HEK293 (cell line): ENCODE measurements around the gene RNF11.

ENCODE experiments used
- CTCF ChIA-PET: fragments of 350-600 bp; formaldehyde crosslinking; extraction: SDS; loops from one replicate; lab custom pipeline; 2021; ENCODE audit warnings: antibody characterized with exemption; lab: Yijun Ruan, JAX
- POLR2A ChIA-PET: fragments of 300-600 bp; formaldehyde crosslinking; extraction: SDS; loops from one replicate; lab custom pipeline; 2020; ENCODE audit warnings: antibody characterized with exemption, inconsistent platforms; lab: Yijun Ruan, JAX
- H3K27ac ChIP-seq: fragments of 200-500 bp; sonication (Bioruptor generic); 2 replicates; pipeline ENCODE4 v1.5.1; 2014; ENCODE audit warnings: low read depth, low read length, control low read depth, inconsistent platforms; ENCODE audit errors: extremely low read depth
- H3K36me3 ChIP-seq, 2 experiments: fragments of 200-500 bp in 1 of 2; sonication (Bioruptor generic) in 1 of 2; 1 replicate in 1 of 2; 2 replicates in 1 of 2; pipeline ENCODE4 v1.5.1; 2014 to 2017; ENCODE audit warnings: inconsistent platforms in 2 of 2, low read length in 2 of 2; ENCODE audit not compliant: control insufficient read depth in 2 of 2, insufficient read depth in 1 of 2
- H3K4me1 ChIP-seq: fragments of 200-500 bp; sonication (Bioruptor generic); 2 replicates; pipeline ENCODE4 v1.5.1; 2014; ENCODE audit warnings: mild to moderate bottlenecking, low read length, inconsistent platforms; ENCODE audit not compliant: control insufficient read depth, insufficient read depth
- H3K4me3 ChIP-seq: 2 replicates; pipeline ENCODE4 v1.5.1; 2011; ENCODE audit warnings: low read depth, mild to moderate bottlenecking, control low read depth, low read length, moderate library complexity
- H3K9me3 ChIP-seq: fragments of 200-500 bp; sonication (Bioruptor generic); 2 replicates; pipeline ENCODE4 v1.5.1; 2014; ENCODE audit warnings: low read depth, low read length, inconsistent platforms; ENCODE audit not compliant: control insufficient read depth, insufficient read depth
- BCL11A ChIP-seq: fragments of 450-650 bp; formaldehyde crosslinking; IDR thresholded peaks from 2 replicates; pipeline ENCODE4 v1.5.1; 2016; ENCODE audit warnings: low read depth, missing biosample characterization, missing genetic modification characterization
- GLI2 ChIP-seq: fragments of 450-650 bp; formaldehyde crosslinking; IDR thresholded peaks from 2 replicates; pipeline ENCODE4; 2017; ENCODE audit warnings: missing biosample characterization, missing genetic modification characterization, low read depth, borderline replicate concordance
- KLF9 ChIP-seq: fragments of 450-650 bp; formaldehyde crosslinking; IDR thresholded peaks from 2 replicates; pipeline ENCODE4 v1.5.1; 2016; ENCODE audit warnings: missing biosample characterization, missing genetic modification characterization, low read depth
- RBAK ChIP-seq: fragments of 450-650 bp; formaldehyde crosslinking; IDR thresholded peaks from 2 replicates; pipeline ENCODE4 v1.5.1; 2016; ENCODE audit warnings: missing biosample characterization, missing genetic modification characterization
- SALL2 ChIP-seq: fragments of 450-650 bp; formaldehyde crosslinking; IDR thresholded peaks from 2 replicates; pipeline ENCODE4 v1.5.0; 2017; ENCODE audit warnings: missing biosample characterization, mild to moderate bottlenecking, missing genetic modification characterization, borderline replicate concordance
- SP2 ChIP-seq: fragments of 450-650 bp; formaldehyde crosslinking; IDR thresholded peaks from 2 replicates; pipeline ENCODE4 v1.5.1; 2016; ENCODE audit warnings: missing biosample characterization, missing genetic modification characterization
- ZNF324 ChIP-seq: fragments of 450-650 bp; formaldehyde crosslinking; IDR thresholded peaks from 2 replicates; pipeline ENCODE4 v1.5.1; 2016; ENCODE audit warnings: missing biosample characterization, missing genetic modification characterization
- ZNF350 ChIP-seq: fragments of 450-650 bp; formaldehyde crosslinking; IDR thresholded peaks from 2 replicates; pipeline ENCODE4 v1.5.0; 2017; ENCODE audit warnings: missing biosample characterization, mild to moderate bottlenecking, missing genetic modification characterization
- ZNF404 ChIP-seq: fragments of 450-650 bp; formaldehyde crosslinking; IDR thresholded peaks from 2 replicates; pipeline ENCODE4 v1.5.1; 2017; ENCODE audit warnings: missing biosample characterization, missing genetic modification characterization
- ZNF514 ChIP-seq: fragments of 450-650 bp; formaldehyde crosslinking; IDR thresholded peaks from 2 replicates; pipeline ENCODE4 v1.5.1; 2016; ENCODE audit warnings: missing biosample characterization, missing genetic modification characterization
- ZNF530 ChIP-seq: fragments of 450-650 bp; formaldehyde crosslinking; IDR thresholded peaks from 2 replicates; pipeline ENCODE4 v1.5.1; 2016; ENCODE audit warnings: low read depth, missing biosample characterization, missing genetic modification characterization
- ZNF544 ChIP-seq: fragments of 450-650 bp; formaldehyde crosslinking; IDR thresholded peaks from 2 replicates; pipeline ENCODE4 v1.5.0; 2017; ENCODE audit warnings: missing biosample characterization, missing genetic modification characterization
- ZNF610 ChIP-seq: fragments of 450-650 bp; formaldehyde crosslinking; IDR thresholded peaks from 2 replicates; pipeline ENCODE4 v1.5.1; 2016; ENCODE audit warnings: missing biosample characterization, missing genetic modification characterization, borderline replicate concordance
- ZNF664 ChIP-seq: fragments of 450-650 bp; formaldehyde crosslinking; IDR thresholded peaks from 2 replicates; pipeline ENCODE4 v1.5.1; 2016; ENCODE audit warnings: missing biosample characterization, missing genetic modification characterization
- ZNF677 ChIP-seq: fragments of 450-650 bp; IDR thresholded peaks from 2 replicates; pipeline ENCODE4 v1.5.0; 2018; ENCODE audit warnings: missing biosample characterization, mild to moderate bottlenecking, missing genetic modification characterization, moderate library complexity
- ZXDB ChIP-seq: fragments of 450-650 bp; formaldehyde crosslinking; IDR thresholded peaks from 2 replicates; pipeline ENCODE4 v1.5.1; 2016; ENCODE audit warnings: missing biosample characterization, missing genetic modification characterization
- TF ChIP-seq, protein P1 (sequence below): fragments of 450-650 bp; formaldehyde crosslinking; IDR thresholded peaks from 2 replicates; pipeline ENCODE4 v1.5.1; 2016; ENCODE audit warnings: missing biosample characterization, missing genetic modification characterization
- TF ChIP-seq, protein P2 (sequence below): fragments of 450-650 bp; formaldehyde crosslinking; IDR thresholded peaks from 2 replicates; pipeline ENCODE4 v1.5.1; 2016; ENCODE audit warnings: missing biosample characterization, missing genetic modification characterization
- TF ChIP-seq, protein P3 (sequence below): fragments of 450-650 bp; formaldehyde crosslinking; IDR thresholded peaks from 2 replicates; pipeline ENCODE4 v1.5.1; 2016; ENCODE audit warnings: missing biosample characterization, missing genetic modification characterization, low read depth
- TF ChIP-seq, protein P4 (sequence below): IDR thresholded peaks from 2 replicates; pipeline ENCODE4 v1.6.1; 2011; ENCODE audit warnings: mild to moderate bottlenecking, low read depth, low read length, borderline replicate concordance

RNF11 gene

DNA sequence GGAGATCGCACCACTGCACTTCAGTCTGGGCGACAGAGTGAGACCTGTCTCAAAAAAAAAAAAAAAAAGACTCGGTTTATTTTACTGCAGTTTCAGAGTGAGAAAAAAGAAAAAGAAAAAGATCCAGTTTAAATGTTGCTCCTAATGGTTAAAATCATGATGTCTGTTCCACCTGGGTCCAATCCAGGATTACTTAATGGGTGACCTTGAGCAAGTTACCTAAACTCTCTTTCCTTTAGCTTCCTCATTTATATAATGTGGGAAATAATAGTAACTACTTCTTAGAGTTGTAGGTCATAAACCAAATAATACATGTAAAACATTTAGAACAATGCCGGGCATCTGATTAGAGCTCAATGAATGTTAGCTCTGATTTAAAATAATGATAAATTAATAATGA is 19.4 kb upstream of the RNF11 start:
- ChIA-PET CTCF (interaction anchor here (0.5 to 1.5 kb wide), 4 partner anchors 22 to 287 kb away, joined by 3 to 7 read pairs (median 3); no protein-coding TSS in a partner anchor), POLR2A (interaction anchor here (0.7 kb wide), 1 partner anchor 74 kb away, joined by 5 read pairs; no protein-coding TSS in a partner anchor)
- no peak for TF ChIP-seq BCL11A (tag by site-specific recombination)
- TF ChIP-seq RBAK, result no peak
- TF ChIP-seq SALL2 (tag by site-specific recombination), result no peak
- no peak for TF ChIP-seq ZNF324 (tag by site-specific recombination)
- TF ChIP-seq, protein P1, sequence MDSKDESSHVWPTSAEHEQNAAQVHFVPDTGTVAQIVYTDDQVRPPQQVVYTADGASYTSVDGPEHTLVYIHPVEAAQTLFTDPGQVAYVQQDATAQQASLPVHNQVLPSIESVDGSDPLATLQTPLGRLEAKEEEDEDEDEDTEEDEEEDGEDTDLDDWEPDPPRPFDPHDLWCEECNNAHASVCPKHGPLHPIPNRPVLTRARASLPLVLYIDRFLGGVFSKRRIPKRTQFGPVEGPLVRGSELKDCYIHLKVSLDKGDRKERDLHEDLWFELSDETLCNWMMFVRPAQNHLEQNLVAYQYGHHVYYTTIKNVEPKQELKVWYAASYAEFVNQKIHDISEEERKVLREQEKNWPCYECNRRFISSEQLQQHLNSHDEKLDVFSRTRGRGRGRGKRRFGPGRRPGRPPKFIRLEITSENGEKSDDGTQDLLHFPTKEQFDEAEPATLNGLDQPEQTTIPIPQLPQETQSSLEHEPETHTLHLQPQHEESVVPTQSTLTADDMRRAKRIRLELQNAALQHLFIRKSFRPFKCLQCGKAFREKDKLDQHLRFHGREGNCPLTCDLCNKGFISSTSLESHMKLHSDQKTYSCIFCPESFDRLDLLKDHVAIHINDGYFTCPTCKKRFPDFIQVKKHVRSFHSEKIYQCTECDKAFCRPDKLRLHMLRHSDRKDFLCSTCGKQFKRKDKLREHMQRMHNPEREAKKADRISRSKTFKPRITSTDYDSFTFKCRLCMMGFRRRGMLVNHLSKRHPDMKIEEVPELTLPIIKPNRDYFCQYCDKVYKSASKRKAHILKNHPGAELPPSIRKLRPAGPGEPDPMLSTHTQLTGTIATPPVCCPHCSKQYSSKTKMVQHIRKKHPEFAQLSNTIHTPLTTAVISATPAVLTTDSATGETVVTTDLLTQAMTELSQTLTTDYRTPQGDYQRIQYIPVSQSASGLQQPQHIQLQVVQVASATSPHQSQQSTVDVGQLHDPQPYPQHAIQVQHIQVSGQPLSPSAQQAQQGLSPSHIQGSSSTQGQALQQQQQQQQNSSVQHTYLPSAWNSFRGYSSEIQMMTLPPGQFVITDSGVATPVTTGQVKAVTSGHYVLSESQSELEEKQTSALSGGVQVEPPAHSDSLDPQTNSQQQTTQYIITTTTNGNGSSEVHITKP, result no peak
- TF ChIP-seq ZNF530 (tag by site-specific recombination), result no peak
- no peak for TF ChIP-seq ZXDB (tag by site-specific recombination)
- TF ChIP-seq ZNF544 (tag by site-specific recombination), result no peak
- TF ChIP-seq, protein P2, sequence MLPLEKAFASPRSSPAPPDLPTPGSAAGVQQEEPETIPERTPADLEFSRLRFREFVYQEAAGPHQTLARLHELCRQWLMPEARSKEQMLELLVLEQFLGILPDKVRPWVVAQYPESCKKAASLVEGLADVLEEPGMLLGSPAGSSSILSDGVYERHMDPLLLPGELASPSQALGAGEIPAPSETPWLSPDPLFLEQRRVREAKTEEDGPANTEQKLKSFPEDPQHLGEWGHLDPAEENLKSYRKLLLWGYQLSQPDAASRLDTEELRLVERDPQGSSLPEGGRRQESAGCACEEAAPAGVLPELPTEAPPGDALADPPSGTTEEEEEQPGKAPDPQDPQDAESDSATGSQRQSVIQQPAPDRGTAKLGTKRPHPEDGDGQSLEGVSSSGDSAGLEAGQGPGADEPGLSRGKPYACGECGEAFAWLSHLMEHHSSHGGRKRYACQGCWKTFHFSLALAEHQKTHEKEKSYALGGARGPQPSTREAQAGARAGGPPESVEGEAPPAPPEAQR (tag by site-specific recombination), result no peak
- no peak for TF ChIP-seq ZNF350
- no peak for TF ChIP-seq GLI2

DNA sequence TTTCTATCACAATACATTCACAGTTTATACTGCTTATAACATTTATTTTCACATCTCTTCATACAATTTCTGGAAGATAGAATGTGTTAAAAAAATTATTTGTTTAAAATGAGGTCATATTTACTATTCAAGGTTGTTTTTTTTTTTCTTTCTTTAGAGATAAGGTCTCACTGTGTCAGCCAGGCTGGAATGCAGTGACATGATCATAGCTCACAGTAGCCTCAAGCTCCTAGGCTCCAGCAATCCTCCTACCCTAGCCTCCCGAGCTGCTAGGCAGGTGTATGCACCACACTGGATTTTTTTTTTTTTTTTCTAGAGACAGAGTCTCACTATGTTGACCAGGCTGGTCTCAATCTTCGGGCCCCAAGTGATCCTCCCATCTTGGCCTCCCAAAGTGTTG is 19.0 kb upstream of the RNF11 start:
- CTCF ChIA-PET, result interaction anchor here (0.5 to 1.5 kb wide), 4 partner anchors 23 to 287 kb away, joined by 3 to 7 read pairs (median 3); no protein-coding TSS in a partner anchor
- Histone ChIP-seq H3K4me3 (no peak overlapping the region), H3K4me1 (no peaks in the 10 kb centered on the region), H3K9me3 (no peaks in the 10 kb centered on the region)
- TF ChIP-seq, protein P3, sequence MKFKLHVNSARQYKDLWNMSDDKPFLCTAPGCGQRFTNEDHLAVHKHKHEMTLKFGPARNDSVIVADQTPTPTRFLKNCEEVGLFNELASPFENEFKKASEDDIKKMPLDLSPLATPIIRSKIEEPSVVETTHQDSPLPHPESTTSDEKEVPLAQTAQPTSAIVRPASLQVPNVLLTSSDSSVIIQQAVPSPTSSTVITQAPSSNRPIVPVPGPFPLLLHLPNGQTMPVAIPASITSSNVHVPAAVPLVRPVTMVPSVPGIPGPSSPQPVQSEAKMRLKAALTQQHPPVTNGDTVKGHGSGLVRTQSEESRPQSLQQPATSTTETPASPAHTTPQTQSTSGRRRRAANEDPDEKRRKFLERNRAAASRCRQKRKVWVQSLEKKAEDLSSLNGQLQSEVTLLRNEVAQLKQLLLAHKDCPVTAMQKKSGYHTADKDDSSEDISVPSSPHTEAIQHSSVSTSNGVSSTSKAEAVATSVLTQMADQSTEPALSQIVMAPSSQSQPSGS (tag by site-specific recombination), result peak; percentile 30; the same call in 1 of the 2 replicates
- TF ChIP-seq KLF9 (tag by site-specific recombination) (no peak), ZNF610 (tag by site-specific recombination) (no peak), ZNF404 (no peak), SP2 (tag by site-specific recombination) (no peak), ZNF514 (no peak), ZNF664 (no peak), ZNF677 (no peak)
- TF ChIP-seq, protein P4, sequence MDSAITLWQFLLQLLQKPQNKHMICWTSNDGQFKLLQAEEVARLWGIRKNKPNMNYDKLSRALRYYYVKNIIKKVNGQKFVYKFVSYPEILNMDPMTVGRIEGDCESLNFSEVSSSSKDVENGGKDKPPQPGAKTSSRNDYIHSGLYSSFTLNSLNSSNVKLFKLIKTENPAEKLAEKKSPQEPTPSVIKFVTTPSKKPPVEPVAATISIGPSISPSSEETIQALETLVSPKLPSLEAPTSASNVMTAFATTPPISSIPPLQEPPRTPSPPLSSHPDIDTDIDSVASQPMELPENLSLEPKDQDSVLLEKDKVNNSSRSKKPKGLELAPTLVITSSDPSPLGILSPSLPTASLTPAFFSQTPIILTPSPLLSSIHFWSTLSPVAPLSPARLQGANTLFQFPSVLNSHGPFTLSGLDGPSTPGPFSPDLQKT, result no peak
- TF ChIP-seq, all 188 proteins: peak for 1
- no peak overlapping the region for H3K27ac ChIP-seq
- no peaks in the 10 kb centered on the region for H3K36me3 ChIP-seq
- POLR2A ChIA-PET, result no interaction called here

More for the DNA sequence above, 19.4 kb upstream of the RNF11 start:
- no peaks in the 10 kb centered on the region for H3K9me3 ChIP-seq
- H3K4me1 ChIP-seq, result no peaks in the 10 kb centered on the region
- H3K4me3 ChIP-seq, result no peak overlapping the region
- no peak overlapping the region for H3K27ac ChIP-seq
- H3K36me3 ChIP-seq, result no peaks in the 10 kb centered on the region
